Measurements from ENCODE around the gene PLXND1.

DNA sequence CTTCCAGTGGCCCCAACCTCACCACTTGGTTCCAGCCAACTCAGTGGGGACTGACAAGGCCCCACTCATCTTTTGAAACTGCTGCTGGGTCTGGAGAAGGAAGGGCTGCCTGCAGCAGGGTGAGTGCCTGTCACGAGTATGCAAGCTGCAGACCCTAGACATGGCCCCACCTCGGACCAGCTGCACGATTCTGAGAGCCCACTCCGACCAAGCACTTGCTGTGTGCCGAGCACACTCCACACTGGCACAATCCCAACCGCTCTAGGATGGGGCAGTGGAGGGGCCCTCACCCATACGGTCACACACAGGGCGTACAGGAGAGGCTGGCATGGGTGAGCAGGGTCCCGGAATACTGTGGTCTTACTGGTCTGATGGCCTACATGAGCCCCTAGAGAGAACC, 8.0 kb upstream of the PLXND1 start:
- TF ChIP-seq, protein P1, sequence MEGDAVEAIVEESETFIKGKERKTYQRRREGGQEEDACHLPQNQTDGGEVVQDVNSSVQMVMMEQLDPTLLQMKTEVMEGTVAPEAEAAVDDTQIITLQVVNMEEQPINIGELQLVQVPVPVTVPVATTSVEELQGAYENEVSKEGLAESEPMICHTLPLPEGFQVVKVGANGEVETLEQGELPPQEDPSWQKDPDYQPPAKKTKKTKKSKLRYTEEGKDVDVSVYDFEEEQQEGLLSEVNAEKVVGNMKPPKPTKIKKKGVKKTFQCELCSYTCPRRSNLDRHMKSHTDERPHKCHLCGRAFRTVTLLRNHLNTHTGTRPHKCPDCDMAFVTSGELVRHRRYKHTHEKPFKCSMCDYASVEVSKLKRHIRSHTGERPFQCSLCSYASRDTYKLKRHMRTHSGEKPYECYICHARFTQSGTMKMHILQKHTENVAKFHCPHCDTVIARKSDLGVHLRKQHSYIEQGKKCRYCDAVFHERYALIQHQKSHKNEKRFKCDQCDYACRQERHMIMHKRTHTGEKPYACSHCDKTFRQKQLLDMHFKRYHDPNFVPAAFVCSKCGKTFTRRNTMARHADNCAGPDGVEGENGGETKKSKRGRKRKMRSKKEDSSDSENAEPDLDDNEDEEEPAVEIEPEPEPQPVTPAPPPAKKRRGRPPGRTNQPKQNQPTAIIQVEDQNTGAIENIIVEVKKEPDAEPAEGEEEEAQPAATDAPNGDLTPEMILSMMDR (IDR thresholded peaks at IDR 0.05), result no peak
- no peak for TF ChIP-seq EZH2 (IDR thresholded peaks at IDR 0.05; ENCODE audit: borderline replicate concordance, insufficient read depth, low read depth, low read length, poor library complexity, severe bottlenecking)
